VCaP (cell line): Measurements from ENCODE around the gene RNF157.

ENCODE experiments used
- H3K27ac ChIP-seq: fragments of 450-650 bp; 2 replicates; pipeline ENCODE4 v1.5.1; 2017
- TF ChIP-seq, protein P1 (sequence below): fragments of 450-650 bp; conservative IDR thresholded peaks from 2 replicates; pipeline ENCODE4 v1.5.1; 2017; ENCODE audit warnings: mild to moderate bottlenecking, moderate library complexity

RNF157 gene

GRCh38 chr17:76166906-76167305, 73.4 kb downstream of the RNF157 start:
- TF ChIP-seq, protein P1, sequence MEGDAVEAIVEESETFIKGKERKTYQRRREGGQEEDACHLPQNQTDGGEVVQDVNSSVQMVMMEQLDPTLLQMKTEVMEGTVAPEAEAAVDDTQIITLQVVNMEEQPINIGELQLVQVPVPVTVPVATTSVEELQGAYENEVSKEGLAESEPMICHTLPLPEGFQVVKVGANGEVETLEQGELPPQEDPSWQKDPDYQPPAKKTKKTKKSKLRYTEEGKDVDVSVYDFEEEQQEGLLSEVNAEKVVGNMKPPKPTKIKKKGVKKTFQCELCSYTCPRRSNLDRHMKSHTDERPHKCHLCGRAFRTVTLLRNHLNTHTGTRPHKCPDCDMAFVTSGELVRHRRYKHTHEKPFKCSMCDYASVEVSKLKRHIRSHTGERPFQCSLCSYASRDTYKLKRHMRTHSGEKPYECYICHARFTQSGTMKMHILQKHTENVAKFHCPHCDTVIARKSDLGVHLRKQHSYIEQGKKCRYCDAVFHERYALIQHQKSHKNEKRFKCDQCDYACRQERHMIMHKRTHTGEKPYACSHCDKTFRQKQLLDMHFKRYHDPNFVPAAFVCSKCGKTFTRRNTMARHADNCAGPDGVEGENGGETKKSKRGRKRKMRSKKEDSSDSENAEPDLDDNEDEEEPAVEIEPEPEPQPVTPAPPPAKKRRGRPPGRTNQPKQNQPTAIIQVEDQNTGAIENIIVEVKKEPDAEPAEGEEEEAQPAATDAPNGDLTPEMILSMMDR = no peak
- H3K27ac ChIP-seq = no peak overlapping the region

GRCh38 chr17:76166168-76166567, 74.1 kb downstream of the RNF157 start:
- TF ChIP-seq, protein P1 = no peak
- no peak overlapping the region for H3K27ac ChIP-seq

DNA sequence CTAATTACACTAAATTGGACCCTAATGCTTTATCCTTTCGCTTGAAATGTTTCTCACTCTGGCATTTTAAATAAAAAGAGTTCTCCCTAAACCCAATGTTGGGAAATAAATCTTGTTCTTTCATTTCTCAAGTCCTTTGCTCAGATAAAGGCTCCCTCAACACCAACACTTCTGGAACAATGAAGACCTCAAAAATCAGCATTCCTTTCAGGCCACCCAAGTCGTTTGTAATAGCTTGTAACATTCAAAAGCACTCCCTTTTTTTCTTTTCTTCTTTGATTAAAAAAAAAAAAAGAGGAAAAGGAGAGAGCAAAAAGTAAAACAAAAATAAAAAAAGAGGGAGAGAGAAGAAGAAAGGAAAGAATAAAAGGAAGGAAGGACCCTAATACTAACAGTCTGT, 76.0 kb downstream of the RNF157 start:
- TF ChIP-seq, protein P1 = no peak
- no peak overlapping the region for H3K27ac ChIP-seq

GRCh38 chr17:76163919-76164318, 76.4 kb downstream of the RNF157 start:
- no peak overlapping the region for H3K27ac ChIP-seq
- TF ChIP-seq, protein P1 = no peak

GRCh38 chr17:76161619-76162266, 78.5 kb downstream of the RNF157 start:
- peak overlapping the region; percentile 67 for H3K27ac ChIP-seq
- TF ChIP-seq, protein P1 = no peak

GRCh38 chr17:76160896-76161528, 79.3 kb downstream of the RNF157 start:
- TF ChIP-seq, protein P1 = no peak
- peak overlapping the region; percentile 67 for H3K27ac ChIP-seq

- H3K27ac ChIP-seq = no peak overlapping the region
- TF ChIP-seq, protein P1 = no peak
Measured at GRCh38 chr17:76159157-76159556, 81.1 kb downstream of the RNF157 start.
